ENCODE measurements around the gene CHRM1. TPM values are rescaled to one million over a fixed set of nuclear protein-coding genes. Genes with fewer than 3 reads are reported as not detected.

The CHRM1 gene
- polyA plus RNA-seq, 2 of the 4 experiments (the other 2 are of a cell fraction) = not detected

- Histone ChIP-seq H3K27ac (peak overlapping the region; percentile 97 to 100), H3K4me3 (peak overlapping the region; percentile 89), H3K4me1 (peaks cover 55% of the 10 kb centered on the region), H3K9me3 (no peaks in the 10 kb centered on the region), H3K4me2 (peak overlapping the region; percentile 95)
- CTCF ChIA-PET = interaction anchor here (0.9 to 6.1 kb wide), 8 partner anchors 8 to 801 kb away, joined by 3 to 42 read pairs (median 7); no protein-coding TSS in a partner anchor
- ATAC-seq (peak; percentile 65 to 70; a peak in 5 of 6 replicates), FAIRE-seq (no peak), DNase-seq (ENCODE audit: low read depth in 1 of 2, low spot score in 1 of 2) (peak; percentile 97 to 98)
- POLR2A ChIA-PET = interaction anchor here (0.6 to 3.2 kb wide), 14 partner anchors 8 to 210 kb away, joined by 3 to 48 read pairs (median 6); partner anchors contain the start of genes HNRNPUL2, POLR2G, STX5 and TEX54
- TF ChIP-seq EP300 (IDR thresholded peaks at IDR 0.05) (peak; percentile 47 to 73; a peak in 2 of 5 replicates), TP53 (CRISPR knock-in tag; IDR thresholded peaks at IDR 0.05) (peak; percentile 22; the same call in 1 of the 2 replicates), RNF2 (IDR thresholded peaks at IDR 0.05; ENCODE audit: borderline replicate concordance, low read depth) (no peak), USF2 (IDR thresholded peaks at IDR 0.05) (peak; percentile 66), NR3C1 (IDR thresholded peaks at IDR 0.05) (no peak), RARB (CRISPR knock-in tag; IDR thresholded peaks at IDR 0.05) (0 out of 2 replicates have a peak, but pooled peaks have one; percentile 38), MAFK (IDR thresholded peaks at IDR 0.05; ENCODE audit: partially characterized antibody) (peak; percentile 29), CEBPB (IDR thresholded peaks at IDR 0.05) (peak; percentile 65 to 83; a peak in 3 of 4 replicates), JUNB (IDR thresholded peaks at IDR 0.05) (peak; percentile 56), FOSL2 (IDR thresholded peaks at IDR 0.05) (peak; percentile 69), FOSL2 (CRISPR knock-in tag; IDR thresholded peaks at IDR 0.05) (peak; percentile 87), CHD2 (IDR thresholded peaks at IDR 0.05; ENCODE audit: low read length, partially characterized antibody) (no peak), HOXB5 (CRISPR knock-in tag; IDR thresholded peaks at IDR 0.05) (no peak), RFX5 (IDR thresholded peaks at IDR 0.05) (no peak), JUN (IDR thresholded peaks at IDR 0.05) (peak in 1 of 2 experiments; percentile 55; a peak in 3 of 5 replicates), REST (IDR thresholded peaks at IDR 0.05) (peak; percentile 4; the same call in 1 of the 2 replicates), BHLHE40 (IDR thresholded peaks at IDR 0.05; ENCODE audit: low read depth, low read length) (peak; percentile 81)
- 2% methylated on average over 18 of the region's 21 CpGs for WGBS (ENCODE audit: missing lambda C conversion rate)
Observed at GRCh38 chr11:62881579-62882430, 39.4 kb downstream of the CHRM1 start.

GRCh38 chr11:62880803-62881578 lies 40.2 kb downstream of the CHRM1 start, which contains the start of gene SLC3A2:
Gene SLC3A2, plus strand, starts transcription at chr11:62880896. Its CDS starts 128 bp downstream, at chr11:62881024.
- ChIA-PET POLR2A (interaction anchor here (0.5 to 3.2 kb wide), 17 partner anchors 9 to 791 kb away, joined by 3 to 48 read pairs (median 6); partner anchors contain the start of genes HNRNPUL2, POLR2G, STX5 and TEX54), CTCF (interaction anchor here (0.6 to 6.1 kb wide), 10 partner anchors 8 to 802 kb away, joined by 3 to 42 read pairs (median 4); no protein-coding TSS in a partner anchor)
- DNase-seq (ENCODE audit: low read depth in 1 of 2, low spot score in 1 of 2) = peak; percentile 86 to 88
- no peak for FAIRE-seq
- H3K9me3 ChIP-seq = no peaks in the 10 kb centered on the region
- ATAC-seq = peak; percentile 85 to 94
- peaks cover 47% of the 10 kb centered on the region for H3K4me1 ChIP-seq
- WGBS (ENCODE audit: missing lambda C conversion rate) = 3% methylated on average over 38 of the region's 69 CpGs
- peak within 1 kb of the TSS; percentile 89 for H3K4me3 ChIP-seq
- H3K4me2 ChIP-seq = peak within 1 kb of the TSS; percentile 95
- H3K27ac ChIP-seq = peak within 1 kb of the TSS; percentile 97 to 100
- no peak for TF ChIP-seq EP300 (IDR thresholded peaks at IDR 0.05)
- TF ChIP-seq REST (IDR thresholded peaks at IDR 0.05) = no peak; the same call in none of the 2 replicates
- no peak for TF ChIP-seq ZNF302 (CRISPR knock-in tag; IDR thresholded peaks at IDR 0.05)
- TF ChIP-seq RFX5 (IDR thresholded peaks at IDR 0.05) = 0 out of 2 replicates have a peak, but pooled peaks have one; percentile 6
- no peak for TF ChIP-seq BHLHE40 (IDR thresholded peaks at IDR 0.05; ENCODE audit: low read depth, low read length)
- no peak for TF ChIP-seq GATA3 (IDR thresholded peaks at IDR 0.05; ENCODE audit: borderline replicate concordance)
- TF ChIP-seq TP53 (CRISPR knock-in tag; IDR thresholded peaks at IDR 0.05) = peak; percentile 67
- TF ChIP-seq POLR2AphosphoS2 (conservative IDR thresholded peaks at IDR 0.05; ENCODE audit: low read length) = no peak
- no peak for TF ChIP-seq MAZ (IDR thresholded peaks at IDR 0.05; ENCODE audit: borderline replicate concordance, low read depth, low read length)
- peak; percentile 99 for TF ChIP-seq POLR2A (IDR thresholded peaks at IDR 0.05; ENCODE audit: low read length)
- peak; percentile 25 to 47; a peak in 4 of 5 replicates for TF ChIP-seq RAD21 (conservative IDR thresholded peaks at IDR 0.05 in 1 of 2, IDR thresholded peaks at IDR 0.05 in 1 of 2)
- TF ChIP-seq KDM5A (IDR thresholded peaks at IDR 0.05) = peak; percentile 53; the same call in 1 of the 2 replicates
- TF ChIP-seq FOSB (CRISPR knock-in tag; IDR thresholded peaks at IDR 0.05) = no peak
- TF ChIP-seq SMC3 (IDR thresholded peaks at IDR 0.05) = peak; percentile 12; the same call in 1 of the 3 replicates
